ENCODE data around the gene GREM2. TPM values are rescaled to one million over a fixed set of nuclear protein-coding genes. Genes with fewer than 3 reads are reported as not detected.

Gene GREM2
- polyA plus RNA-seq, 3 donors, result 0.69 to 1.4 (median 0.80) TPM

DNA sequence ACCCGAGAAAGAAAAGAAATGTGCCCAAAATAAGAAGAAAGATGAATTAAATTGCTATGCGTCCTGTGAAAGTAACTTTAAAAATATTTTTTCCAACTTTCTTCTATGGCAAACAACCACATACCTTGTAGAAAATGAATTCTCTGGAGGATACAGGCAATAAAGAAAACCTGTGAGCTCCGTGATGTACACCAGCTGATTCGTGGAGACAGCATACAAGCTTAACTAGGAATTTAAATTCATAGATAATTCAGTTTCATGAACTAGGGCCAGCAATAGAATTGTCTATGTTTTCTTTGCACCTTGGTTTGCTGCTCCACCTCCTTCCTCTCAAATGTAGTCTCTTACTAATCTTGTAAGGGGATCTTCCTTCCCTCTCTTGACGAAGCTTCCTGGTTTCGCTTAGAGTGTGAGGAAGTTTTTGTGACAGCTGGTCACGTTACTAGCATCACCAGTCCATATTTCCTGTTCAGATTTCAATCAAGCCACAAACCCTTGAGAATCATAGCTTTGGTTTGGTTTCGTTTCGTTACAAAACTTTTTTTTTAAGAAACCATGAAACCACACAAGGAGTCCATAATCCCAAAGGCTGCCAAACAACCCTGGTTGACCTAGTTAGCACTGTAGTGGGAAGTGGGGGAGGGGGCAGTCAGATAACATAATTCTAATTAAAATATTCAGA, 35.8 kb downstream of the GREM2 start:
- DNase-seq (ENCODE audit: extremely low read depth in 1 of 11, low read depth in 9 of 11, low spot score in 4 of 11), result peak in 3 of 11 donors; percentile 8 to 14 (median 8)

DNA sequence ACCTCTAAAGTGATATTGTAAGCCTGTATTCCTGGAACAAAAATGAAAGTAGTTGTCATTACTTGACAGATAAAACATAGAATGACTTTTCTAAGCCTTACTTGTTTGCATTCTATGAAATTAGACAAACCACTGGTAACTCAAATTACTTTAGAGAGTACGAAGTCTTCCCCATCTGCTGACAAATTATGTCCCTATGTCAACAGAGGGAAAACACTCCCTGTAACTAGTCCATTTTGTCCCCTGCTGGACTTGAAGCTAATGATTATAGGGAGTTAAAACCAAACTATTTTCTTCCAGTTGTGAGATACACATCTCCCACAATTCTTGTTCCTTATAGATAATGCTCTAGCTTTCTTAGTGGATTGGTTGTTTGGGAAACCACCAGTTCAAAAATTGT, 39.6 kb downstream of the GREM2 start:
- DNase-seq (ENCODE audit: extremely low read depth in 1 of 11, low read depth in 9 of 11, low spot score in 4 of 11), result no peak

DNA sequence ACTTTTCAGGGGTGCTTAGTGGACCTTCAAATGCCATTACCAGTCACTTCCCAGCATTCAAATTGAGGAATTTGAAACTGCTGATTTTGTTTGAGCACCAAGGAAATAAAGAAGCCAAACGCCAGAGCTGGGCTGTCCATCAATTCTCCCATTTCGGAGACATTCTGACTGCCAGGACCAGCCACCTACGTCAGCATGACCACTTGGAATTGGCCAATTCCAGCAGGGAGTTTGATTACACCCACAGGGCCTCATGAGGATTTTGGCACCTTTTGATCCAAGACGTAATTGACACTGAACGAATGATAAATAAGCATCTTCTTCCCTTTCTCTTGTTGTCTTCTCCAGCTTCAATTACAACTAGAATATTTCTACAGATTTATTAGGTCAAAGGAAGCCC, 40.2 kb downstream of the GREM2 start:
- no peak for DNase-seq (ENCODE audit: extremely low read depth in 1 of 11, low read depth in 9 of 11, low spot score in 4 of 11)

DNA sequence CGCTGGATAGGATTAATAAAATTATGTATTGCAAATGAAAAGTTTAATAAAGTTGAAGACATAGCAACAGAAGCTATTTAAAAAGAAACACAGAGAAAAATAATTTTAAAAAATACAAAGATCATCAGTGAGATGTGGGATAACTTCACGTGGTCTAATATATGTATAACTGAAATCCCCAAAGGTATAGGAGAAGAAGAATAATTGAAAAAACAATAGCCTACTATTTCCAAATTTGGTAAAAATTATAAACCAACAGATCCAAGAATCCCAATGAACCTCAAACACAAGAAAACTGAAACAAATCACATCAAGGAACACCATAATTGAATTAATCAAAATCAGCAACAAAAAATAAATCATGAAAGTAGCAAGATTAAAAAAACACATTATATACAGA, 44.9 kb downstream of the GREM2 start:
- no peak for DNase-seq (ENCODE audit: extremely low read depth in 1 of 11, low read depth in 9 of 11, low spot score in 4 of 11)

DNA sequence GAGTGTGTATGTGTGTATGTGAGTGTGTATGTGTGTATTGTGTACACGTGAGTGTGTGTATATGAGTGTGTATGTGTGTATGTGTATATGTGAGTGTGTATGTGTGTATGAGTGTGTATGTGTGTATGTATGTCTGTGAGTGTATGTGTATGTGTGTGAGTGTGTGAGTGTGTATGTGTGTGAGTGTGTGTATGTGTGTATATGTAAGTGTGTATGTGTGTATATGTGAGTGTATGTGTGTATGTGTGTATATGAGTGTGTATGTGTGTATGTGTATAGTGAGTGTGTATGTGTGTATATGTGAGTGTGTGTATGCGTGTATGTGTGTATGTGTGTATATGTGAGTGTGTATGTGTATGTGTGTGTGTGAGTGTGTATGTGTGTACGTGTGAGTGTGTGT, 49.2 kb downstream of the GREM2 start:
- DNase-seq (ENCODE audit: extremely low read depth in 1 of 11, low read depth in 9 of 11, low spot score in 4 of 11), result no peak

DNA sequence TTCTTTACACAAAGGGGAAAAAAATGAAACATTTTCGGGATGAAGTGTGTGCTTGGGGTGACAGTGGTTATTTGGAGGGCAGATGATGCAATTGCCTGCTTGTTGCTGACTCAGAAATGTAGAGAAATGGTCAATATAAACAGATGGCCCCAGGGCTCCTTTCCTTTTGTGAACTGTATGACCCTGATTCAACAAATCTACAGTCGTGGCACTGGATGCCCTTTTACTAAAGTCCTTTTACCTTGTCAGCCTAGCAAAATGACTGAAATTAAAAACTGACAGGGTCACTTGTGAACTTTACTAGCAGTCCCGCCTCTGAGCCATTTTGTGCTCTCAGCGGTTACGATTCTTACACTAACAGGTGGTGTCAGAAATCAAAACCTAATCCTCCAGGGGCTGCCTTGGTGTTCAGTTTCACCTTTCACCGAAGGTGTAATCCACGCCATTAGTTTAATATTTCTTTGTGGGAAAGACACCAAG, 49.8 kb downstream of the GREM2 start:
- DNase-seq (ENCODE audit: extremely low read depth in 1 of 11, low read depth in 9 of 11, low spot score in 4 of 11), result no peak

DNA sequence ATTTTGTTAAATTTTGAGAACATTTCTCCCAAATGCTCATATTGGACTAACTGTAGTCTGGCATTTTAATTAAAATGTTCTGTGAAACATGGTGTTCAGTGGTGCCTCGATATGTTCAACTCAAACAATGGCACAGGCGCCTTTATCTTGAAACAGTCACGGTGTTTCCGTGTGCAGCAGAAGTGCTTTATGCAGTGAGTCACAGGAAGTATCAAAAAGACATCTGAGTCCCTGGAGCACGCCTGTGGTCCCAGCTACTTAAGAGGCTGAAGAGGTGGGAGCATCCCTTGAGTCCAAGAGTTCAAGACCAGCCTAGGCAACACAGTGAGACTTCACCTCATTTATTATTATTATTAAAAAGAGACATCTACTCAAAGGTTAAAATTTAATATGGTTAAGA, 52.2 kb downstream of the GREM2 start:
- no peak for DNase-seq (ENCODE audit: extremely low read depth in 1 of 11, low read depth in 9 of 11, low spot score in 4 of 11)

DNA sequence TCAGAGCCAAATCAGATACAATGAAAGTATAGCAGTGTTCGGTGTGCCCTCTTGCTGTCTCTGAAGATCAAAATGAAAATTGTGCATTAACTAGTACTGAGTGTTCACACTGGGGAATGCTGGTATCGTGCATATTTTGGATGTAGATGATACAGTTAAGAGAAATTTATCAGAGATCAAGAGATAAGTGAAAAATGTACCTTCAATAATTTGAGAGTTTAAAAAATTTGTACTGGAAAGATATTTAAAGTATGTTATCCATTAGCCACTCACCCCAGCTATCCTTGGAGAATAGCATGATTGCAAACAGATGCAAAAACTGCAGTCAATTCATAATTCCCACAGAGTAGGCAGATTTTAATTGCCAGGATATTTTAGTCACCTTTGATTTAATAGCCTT, 56.4 kb downstream of the GREM2 start:
- no peak for DNase-seq (ENCODE audit: extremely low read depth in 1 of 11, low read depth in 9 of 11, low spot score in 4 of 11)

DNA sequence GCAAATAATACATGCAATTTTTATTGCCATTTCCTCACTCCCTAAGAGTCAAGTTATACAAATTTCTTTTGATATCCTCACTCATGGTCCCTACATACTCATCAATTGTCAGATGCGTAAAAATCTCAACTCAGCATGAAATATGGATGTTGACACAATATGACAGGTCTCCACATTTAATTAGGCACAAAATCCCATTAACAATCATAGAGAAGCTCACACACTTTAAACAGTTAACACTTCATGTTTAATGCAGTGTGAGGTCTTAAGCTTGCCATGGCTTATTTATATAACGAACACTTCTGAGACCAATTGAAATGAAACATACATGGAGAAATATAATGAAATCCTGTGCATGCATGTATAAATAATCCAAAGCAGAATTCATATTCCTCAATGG, 58.6 kb downstream of the GREM2 start:
- DNase-seq (ENCODE audit: extremely low read depth in 1 of 11, low read depth in 9 of 11, low spot score in 4 of 11), result no peak

DNA sequence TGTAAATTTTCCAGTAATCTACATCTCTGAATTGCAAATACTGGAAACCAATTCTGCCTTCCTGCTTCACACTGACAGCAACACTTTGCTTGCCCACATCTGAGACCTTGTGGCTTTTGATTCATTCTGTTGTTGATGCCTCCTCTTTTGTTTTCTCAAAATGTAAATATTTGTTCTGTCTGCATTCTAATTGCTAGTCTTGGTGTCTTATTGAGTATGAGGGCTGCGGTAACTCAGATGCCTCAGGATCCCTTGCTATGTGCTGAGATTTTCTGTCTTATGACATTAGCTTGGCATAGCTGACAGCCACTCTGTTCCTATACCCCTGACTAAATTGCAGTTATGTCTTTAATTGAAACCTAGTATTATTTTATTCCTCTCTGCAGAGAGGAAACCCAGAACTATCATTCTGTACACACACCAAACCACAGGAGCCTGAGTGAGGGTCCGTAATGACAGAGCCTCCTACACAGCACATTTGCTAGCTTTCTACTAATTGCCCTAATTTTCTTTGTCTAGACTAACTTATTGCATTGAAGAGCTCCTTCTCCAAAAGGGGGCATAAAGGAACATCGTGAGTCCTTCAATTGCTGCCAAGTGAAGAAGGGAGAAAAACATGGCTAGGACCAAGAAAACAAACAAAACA, 72.1 kb downstream of the GREM2 start:
- no peak for DNase-seq (ENCODE audit: extremely low read depth in 1 of 11, low read depth in 9 of 11, low spot score in 4 of 11)

DNA sequence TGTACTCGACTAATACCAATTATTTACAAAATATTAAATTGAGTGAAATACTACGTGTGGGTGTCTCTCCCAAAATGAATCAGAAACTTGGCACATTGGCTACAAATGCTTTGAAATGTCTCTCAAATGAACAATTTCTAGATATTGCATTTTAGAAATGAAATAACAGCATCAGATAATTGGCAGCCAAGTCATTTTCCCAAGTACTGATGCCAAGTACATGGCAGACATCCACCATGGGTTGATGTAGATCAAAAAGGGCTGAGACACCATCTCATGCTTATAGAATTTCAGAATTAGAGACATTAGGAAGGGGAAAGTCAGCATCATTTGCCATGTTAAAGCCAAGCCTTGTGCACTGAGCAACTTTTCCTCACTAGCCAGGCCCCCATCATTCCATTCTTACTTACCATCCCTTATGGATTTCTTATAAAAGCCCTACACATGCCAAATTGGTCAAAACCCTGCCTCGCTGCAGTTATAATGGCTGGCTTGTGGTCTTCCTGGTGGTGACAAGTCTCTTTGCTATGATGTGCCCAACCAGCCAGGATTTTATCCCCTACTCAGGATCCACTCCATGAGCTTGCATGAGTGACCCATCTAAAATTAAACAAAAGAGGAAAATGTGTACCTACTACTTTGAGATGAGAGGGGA, 73.1 kb downstream of the GREM2 start:
- DNase-seq (ENCODE audit: extremely low read depth in 1 of 11, low read depth in 9 of 11, low spot score in 4 of 11), result no peak

DNA sequence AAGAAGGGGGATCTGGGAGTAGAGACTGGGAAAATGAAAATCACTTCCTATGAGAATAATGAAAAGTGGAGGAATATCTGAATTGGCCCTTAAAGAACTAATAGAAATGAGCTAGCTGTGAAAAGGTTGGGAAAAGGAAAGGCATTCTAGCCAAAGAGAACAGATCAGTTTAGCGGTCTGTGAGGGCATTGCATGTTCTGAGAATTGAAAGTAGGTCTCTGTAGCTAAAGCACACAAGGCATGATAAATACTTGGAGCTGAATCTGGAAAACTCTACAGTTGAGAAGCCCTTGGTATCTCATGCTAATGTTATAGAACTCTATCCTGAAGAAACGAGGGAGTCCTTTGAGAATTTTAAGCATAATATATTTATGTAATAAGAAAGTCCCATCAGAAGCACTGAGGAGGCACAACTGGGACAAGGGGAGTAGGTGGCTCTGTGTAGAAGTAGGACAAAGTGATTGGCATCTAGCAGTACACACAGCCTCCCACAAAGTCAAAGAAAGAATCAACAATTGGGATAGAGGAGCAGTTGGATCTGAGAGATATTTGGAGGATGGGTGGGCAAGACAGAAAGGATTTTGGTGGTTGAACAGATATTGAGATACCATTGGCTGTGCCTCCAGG, 78.7 kb downstream of the GREM2 start:
- no peak for DNase-seq (ENCODE audit: extremely low read depth in 1 of 11, low read depth in 9 of 11, low spot score in 4 of 11)

DNA sequence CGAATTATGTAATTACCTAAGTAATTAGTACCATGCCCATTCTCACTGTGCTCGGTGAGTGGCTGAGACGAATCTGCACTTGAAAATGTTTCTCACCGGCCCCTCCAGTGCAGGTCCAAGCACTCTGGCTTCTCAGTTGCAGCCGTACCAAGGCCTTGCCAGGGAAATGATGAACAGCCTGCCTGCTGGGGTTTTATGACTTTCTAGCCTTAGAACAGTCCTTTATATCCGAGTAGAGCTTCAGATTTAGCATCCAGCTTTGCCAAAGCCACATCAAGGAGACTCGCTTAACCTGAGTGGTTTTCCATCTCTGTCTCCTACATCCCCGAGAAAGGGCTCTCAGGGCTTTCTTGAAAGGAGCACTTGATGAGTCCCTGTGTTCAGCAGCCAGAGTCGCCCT, 83.4 kb downstream of the GREM2 start:
- no peak for DNase-seq (ENCODE audit: extremely low read depth in 1 of 11, low read depth in 9 of 11, low spot score in 4 of 11)

DNA sequence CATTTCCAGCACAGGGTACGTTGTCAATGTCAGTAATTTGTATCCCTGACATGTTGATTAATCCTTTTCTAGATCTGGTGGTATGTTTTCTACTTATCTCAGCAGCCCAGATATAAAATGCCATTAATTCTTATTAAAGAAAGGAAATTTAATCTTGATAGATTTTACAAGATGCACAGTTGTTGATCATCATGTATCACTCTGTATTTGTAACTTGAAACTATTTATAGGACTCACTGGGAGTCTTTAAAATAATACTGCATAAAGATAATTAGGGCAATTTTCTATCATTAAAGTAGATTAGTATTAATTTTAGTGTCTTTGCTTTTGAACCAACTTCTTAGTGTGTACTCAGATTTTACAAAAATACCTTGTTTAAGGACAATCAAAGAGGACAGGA, 84.9 kb downstream of the GREM2 start:
- DNase-seq (ENCODE audit: extremely low read depth in 1 of 11, low read depth in 9 of 11, low spot score in 4 of 11), result no peak

DNA sequence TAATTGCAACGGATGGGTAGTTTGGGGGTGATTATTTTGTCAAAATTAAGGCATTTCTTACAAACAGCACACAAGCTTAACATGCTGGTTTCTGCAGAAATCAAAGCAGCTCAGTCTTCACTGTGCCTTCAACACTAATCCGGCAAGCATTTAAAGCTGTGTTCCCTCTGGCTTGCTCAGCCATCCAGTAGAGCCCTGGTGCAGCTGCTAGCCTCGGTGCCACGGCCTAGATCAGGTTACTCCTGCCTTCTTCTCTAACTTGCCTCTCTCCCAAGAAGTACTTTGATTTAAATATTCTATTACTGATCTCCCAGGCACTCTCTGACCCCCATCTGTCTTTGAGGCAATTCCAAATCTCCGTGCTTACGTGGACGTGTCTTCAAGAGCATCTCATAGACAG, 85.6 kb downstream of the GREM2 start:
- peak in 4 of 11 donors; percentile 5 to 18 (median 8) for DNase-seq (ENCODE audit: extremely low read depth in 1 of 11, low read depth in 9 of 11, low spot score in 4 of 11)

DNA sequence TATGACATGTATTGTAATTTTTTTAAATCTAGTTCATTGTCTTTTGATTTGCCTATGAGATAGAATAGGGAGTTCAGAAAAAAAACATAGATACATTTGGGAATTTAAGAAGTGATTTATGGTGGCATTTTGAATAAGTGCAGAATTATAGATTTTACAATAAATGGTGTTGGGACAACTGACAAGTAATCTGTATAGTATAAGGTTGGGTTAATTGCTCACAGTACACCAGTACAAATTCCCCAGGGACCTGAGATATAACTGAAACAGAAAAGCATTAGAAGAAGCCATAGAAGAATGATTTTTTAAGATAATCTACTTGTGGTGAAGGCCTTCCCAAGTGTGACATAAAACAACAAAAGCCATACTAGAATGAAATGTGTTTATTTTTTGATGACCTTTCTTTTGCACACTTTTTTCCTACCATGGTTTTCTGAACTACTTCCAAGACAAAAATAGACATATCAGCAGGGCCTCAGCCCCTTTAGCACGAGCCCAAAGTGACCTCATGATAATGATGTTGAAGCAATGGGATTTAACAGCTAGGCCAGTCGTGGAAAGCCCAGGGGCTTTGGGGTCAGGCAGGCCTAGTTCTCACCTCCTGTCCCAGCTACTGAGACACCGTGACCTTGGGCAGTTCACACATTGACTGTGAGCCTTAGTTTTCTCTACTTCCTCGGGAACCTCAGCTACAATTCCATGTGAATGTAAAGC, 87.4 kb downstream of the GREM2 start:
- no peak for DNase-seq (ENCODE audit: extremely low read depth in 1 of 11, low read depth in 9 of 11, low spot score in 4 of 11)

DNA sequence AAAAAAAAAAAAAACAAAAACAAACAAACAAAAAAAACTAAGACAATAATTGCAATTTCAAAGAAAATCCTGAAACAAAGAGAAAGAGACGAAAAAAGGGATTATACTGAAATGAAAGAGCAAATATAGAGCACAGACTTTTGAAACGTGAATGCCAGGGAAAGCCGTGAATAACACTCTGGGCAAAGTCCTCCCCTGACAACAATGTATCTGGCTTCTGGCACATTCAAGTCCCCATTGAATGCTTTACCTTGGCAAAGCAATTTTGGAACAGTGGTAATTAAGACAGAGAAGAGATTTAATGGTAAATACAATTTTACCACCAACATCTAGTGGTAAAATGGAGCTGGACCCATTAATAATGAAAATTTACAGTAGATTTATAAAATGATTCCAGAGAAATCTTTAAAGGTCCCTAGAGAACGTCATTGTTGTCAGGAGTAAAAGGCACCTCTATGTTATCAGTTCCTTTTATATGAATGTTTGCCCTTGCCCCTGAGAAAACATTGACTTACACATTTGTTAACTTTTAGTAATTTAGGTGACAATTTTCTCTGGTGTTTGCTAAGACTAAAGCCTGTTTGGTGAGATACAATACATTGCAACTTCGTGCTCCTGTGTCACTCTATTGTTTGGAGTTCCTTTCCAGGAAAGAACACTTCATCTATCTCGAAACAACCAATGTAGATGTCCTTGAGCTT, 89.7 kb downstream of the GREM2 start:
- no peak for DNase-seq (ENCODE audit: extremely low read depth in 1 of 11, low read depth in 9 of 11, low spot score in 4 of 11)

DNA sequence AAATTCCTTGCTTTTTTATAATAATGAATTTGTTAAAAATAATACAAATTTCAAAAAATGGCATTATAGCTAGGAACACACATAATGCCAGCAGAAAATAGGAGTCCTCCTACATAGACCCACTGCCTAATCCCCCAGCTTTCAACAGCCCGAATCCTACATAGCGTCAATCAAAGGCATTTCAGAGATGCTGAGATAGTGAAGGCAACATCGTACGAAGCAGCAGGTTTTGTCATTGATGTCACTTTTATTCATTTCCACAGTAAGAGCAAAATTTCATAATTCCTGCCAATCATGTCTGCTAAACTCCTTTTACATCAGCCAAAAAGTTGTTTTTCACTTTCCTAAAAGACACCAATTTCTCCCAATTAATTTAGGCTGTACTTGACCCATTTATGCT, 94.1 kb downstream of the GREM2 start:
- DNase-seq (ENCODE audit: extremely low read depth in 1 of 11, low read depth in 9 of 11, low spot score in 4 of 11), result no peak

DNA sequence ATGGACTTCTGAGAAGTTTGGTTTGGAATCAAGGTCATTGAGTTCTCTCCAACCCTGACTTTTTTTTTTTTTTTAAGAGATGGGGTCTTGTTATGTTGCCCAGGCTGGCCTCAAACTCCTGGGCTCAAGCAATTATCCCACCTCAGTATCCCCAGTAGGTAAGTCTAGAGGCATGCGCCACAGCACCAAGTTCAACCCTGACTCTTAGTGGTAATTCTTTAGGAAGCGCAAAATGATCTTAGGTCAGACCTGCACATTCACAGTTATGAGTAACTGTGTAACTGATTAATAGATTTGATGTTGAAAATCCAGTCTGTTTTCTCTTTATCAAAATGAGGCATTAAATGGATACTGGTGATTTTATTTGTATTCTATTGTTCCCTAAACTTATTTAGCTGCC, 95.9 kb downstream of the GREM2 start:
- DNase-seq (ENCODE audit: extremely low read depth in 1 of 11, low read depth in 9 of 11, low spot score in 4 of 11), result no peak

All from renal cortex interstitium (tissue), 11 donors.